ENCODE data around the gene DNM3.

DNA sequence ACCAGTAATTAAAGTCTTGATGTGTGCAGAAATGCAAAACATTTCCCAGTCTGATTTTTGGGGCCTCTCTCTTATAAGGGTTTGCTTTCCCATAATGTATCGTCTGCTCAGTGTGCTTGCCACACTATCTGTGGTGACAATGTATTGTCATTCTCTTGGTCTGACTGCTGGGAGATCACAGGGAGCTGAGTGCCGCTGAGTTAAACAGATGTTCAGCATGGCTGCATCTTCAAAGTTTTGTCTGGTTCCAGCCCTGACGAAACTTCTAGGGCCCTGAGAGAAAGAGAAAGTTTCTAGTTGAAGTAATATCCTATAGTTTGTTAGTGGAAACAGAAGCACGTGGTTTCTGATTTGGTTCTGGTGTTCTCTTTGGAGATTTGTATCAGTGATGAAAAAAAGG, 42.6 kb downstream of the DNM3 start:
- TF ChIP-seq, protein P1, sequence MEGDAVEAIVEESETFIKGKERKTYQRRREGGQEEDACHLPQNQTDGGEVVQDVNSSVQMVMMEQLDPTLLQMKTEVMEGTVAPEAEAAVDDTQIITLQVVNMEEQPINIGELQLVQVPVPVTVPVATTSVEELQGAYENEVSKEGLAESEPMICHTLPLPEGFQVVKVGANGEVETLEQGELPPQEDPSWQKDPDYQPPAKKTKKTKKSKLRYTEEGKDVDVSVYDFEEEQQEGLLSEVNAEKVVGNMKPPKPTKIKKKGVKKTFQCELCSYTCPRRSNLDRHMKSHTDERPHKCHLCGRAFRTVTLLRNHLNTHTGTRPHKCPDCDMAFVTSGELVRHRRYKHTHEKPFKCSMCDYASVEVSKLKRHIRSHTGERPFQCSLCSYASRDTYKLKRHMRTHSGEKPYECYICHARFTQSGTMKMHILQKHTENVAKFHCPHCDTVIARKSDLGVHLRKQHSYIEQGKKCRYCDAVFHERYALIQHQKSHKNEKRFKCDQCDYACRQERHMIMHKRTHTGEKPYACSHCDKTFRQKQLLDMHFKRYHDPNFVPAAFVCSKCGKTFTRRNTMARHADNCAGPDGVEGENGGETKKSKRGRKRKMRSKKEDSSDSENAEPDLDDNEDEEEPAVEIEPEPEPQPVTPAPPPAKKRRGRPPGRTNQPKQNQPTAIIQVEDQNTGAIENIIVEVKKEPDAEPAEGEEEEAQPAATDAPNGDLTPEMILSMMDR (IDR thresholded peaks at IDR 0.05), result no peak
- TF ChIP-seq JUND (IDR thresholded peaks at IDR 0.05), result no peak
- TF ChIP-seq POLR2AphosphoS5 (IDR thresholded peaks at IDR 0.05; ENCODE audit: low read depth, low read length), result no peak
- TF ChIP-seq EP300 (IDR thresholded peaks at IDR 0.05; ENCODE audit: borderline replicate concordance in 1 of 2, low read depth in 1 of 2, low read length in 1 of 2), result no peak
